SK-N-SH (cell line): Measurements from ENCODE around the gene CRNN.

Source experiments
- CHD2 ChIP-seq: fragments of 150-350 bp; IDR thresholded peaks from 2 replicates; pipeline ENCODE4 v1.6.1; 2018; ENCODE audit warnings: low read length; ENCODE audit not compliant: partially characterized antibody
- ELF1 ChIP-seq: IDR thresholded peaks from 2 replicates; pipeline ENCODE4 v1.4.0; 2012
- EP300 ChIP-seq, 2 experiments: IDR thresholded peaks; 2 replicates each; pipeline versions ENCODE4 v1.4.0 to v1.6.1; 2012; ENCODE audit warnings: borderline replicate concordance in 1 of 2, low read depth in 1 of 2, low read length in 1 of 2
- EZH2phosphoT487 ChIP-seq: fragments of 200-600 bp; sonication (generic); IDR thresholded peaks from 2 replicates; pipeline ENCODE4 v1.6.1; 2017; ENCODE audit warnings: low read depth, mixed run types, mild to moderate bottlenecking, antibody characterized with exemption, moderate library complexity, borderline replicate concordance
- FOSL2 ChIP-seq: IDR thresholded peaks from 2 replicates; pipeline ENCODE4 v1.4.0; 2012; ENCODE audit warnings: low read depth, mild to moderate bottlenecking, moderate library complexity, borderline replicate concordance
- MXI1 ChIP-seq: IDR thresholded peaks from 2 replicates; pipeline ENCODE4 v1.6.1; 2012; ENCODE audit warnings: mild to moderate bottlenecking, low read depth, low read length, improper control_type of control experiment
- POLR2AphosphoS5 ChIP-seq: IDR thresholded peaks from 2 replicates; pipeline ENCODE4 v1.6.1; 2012; ENCODE audit warnings: low read depth, low read length
- SIN3A ChIP-seq: IDR thresholded peaks from 2 replicates; pipeline ENCODE4 v1.6.1; 2012; ENCODE audit warnings: low read depth, mild to moderate bottlenecking, low read length, moderate library complexity, borderline replicate concordance
- TEAD4 ChIP-seq: IDR thresholded peaks from 2 replicates; pipeline ENCODE4 v1.4.0; 2012; ENCODE audit warnings: mild to moderate bottlenecking, borderline replicate concordance; ENCODE audit not compliant: insufficient read depth
- YY1 ChIP-seq: IDR thresholded peaks from 2 replicates; pipeline ENCODE4 v1.4.0; 2012; ENCODE audit warnings: low read depth, mild to moderate bottlenecking
- TF ChIP-seq, protein P1 (sequence below): fragments of 200-600 bp; sonication (generic); IDR thresholded peaks from 2 replicates; pipeline ENCODE4 v1.6.1; 2017; ENCODE audit warnings: antibody characterized with exemption, mild to moderate bottlenecking, moderate library complexity
- TF ChIP-seq, protein P2 (sequence below): fragments of 150-350 bp; IDR thresholded peaks from 2 replicates; pipeline ENCODE4 v1.6.1; 2017; ENCODE audit warnings: antibody characterized with exemption, low read length, low read depth, borderline replicate concordance
- TF ChIP-seq, protein P3 (sequence below): IDR thresholded peaks from 2 replicates; pipeline ENCODE4 v1.6.1; 2012; ENCODE audit warnings: mild to moderate bottlenecking, low read depth, low read length, moderate library complexity
- TF ChIP-seq, protein P4 (sequence below): IDR thresholded peaks from 2 replicates; pipeline ENCODE4 v1.4.0; 2012; ENCODE audit warnings: low read depth

DNA sequence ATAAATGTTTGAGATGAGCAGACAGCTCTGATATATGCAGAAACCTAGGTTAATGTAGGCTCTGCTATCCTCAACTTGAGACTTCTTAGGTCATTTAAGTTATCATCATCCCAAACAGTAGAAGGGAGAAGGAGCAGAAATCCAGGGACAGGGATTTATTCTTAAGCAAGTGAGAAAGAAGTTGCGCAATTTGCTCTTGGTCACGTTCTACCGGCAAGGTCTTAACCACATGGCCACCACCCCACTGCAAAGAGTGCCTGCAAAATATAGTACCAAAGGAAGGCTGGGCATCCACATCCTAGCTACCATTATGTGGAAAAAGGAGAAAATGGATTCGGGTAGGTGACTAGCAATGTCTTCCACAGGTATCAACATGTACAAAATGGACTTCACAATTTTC lies 25.2 kb downstream of the CRNN start:
- TF ChIP-seq, protein P1, sequence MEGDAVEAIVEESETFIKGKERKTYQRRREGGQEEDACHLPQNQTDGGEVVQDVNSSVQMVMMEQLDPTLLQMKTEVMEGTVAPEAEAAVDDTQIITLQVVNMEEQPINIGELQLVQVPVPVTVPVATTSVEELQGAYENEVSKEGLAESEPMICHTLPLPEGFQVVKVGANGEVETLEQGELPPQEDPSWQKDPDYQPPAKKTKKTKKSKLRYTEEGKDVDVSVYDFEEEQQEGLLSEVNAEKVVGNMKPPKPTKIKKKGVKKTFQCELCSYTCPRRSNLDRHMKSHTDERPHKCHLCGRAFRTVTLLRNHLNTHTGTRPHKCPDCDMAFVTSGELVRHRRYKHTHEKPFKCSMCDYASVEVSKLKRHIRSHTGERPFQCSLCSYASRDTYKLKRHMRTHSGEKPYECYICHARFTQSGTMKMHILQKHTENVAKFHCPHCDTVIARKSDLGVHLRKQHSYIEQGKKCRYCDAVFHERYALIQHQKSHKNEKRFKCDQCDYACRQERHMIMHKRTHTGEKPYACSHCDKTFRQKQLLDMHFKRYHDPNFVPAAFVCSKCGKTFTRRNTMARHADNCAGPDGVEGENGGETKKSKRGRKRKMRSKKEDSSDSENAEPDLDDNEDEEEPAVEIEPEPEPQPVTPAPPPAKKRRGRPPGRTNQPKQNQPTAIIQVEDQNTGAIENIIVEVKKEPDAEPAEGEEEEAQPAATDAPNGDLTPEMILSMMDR = no peak
- TF ChIP-seq POLR2AphosphoS5 = no peak
- no peak for TF ChIP-seq MXI1
- TF ChIP-seq CHD2 = no peak
- TF ChIP-seq YY1 = no peak
- TF ChIP-seq TEAD4 = no peak
- no peak for TF ChIP-seq SIN3A
- TF ChIP-seq, protein P2, sequence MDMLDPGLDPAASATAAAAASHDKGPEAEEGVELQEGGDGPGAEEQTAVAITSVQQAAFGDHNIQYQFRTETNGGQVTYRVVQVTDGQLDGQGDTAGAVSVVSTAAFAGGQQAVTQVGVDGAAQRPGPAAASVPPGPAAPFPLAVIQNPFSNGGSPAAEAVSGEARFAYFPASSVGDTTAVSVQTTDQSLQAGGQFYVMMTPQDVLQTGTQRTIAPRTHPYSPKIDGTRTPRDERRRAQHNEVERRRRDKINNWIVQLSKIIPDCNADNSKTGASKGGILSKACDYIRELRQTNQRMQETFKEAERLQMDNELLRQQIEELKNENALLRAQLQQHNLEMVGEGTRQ = no peak
- TF ChIP-seq ELF1 = no peak
- TF ChIP-seq, protein P3, sequence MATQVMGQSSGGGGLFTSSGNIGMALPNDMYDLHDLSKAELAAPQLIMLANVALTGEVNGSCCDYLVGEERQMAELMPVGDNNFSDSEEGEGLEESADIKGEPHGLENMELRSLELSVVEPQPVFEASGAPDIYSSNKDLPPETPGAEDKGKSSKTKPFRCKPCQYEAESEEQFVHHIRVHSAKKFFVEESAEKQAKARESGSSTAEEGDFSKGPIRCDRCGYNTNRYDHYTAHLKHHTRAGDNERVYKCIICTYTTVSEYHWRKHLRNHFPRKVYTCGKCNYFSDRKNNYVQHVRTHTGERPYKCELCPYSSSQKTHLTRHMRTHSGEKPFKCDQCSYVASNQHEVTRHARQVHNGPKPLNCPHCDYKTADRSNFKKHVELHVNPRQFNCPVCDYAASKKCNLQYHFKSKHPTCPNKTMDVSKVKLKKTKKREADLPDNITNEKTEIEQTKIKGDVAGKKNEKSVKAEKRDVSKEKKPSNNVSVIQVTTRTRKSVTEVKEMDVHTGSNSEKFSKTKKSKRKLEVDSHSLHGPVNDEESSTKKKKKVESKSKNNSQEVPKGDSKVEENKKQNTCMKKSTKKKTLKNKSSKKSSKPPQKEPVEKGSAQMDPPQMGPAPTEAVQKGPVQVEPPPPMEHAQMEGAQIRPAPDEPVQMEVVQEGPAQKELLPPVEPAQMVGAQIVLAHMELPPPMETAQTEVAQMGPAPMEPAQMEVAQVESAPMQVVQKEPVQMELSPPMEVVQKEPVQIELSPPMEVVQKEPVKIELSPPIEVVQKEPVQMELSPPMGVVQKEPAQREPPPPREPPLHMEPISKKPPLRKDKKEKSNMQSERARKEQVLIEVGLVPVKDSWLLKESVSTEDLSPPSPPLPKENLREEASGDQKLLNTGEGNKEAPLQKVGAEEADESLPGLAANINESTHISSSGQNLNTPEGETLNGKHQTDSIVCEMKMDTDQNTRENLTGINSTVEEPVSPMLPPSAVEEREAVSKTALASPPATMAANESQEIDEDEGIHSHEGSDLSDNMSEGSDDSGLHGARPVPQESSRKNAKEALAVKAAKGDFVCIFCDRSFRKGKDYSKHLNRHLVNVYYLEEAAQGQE = no peak
- no peak for TF ChIP-seq EZH2phosphoT487
- TF ChIP-seq, protein P4, sequence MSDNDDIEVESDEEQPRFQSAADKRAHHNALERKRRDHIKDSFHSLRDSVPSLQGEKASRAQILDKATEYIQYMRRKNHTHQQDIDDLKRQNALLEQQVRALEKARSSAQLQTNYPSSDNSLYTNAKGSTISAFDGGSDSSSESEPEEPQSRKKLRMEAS = no peak
- no peak for TF ChIP-seq FOSL2
- no peak for TF ChIP-seq EP300 (IDR thresholded peaks at IDR 0.05; ENCODE audit: borderline replicate concordance in 1 of 2, low read depth in 1 of 2, low read length in 1 of 2)
